ENCODE results near the gene SALL1.

Gene SALL1

GRCh38 chr16:51111759-51112158, 39.3 kb downstream of the SALL1 start:
- Histone ChIP-seq H3K9me3 (no peaks in the 10 kb centered on the region), H3K4me3 (no peak overlapping the region), H3K27me3 (peaks cover 0 to 31% of the 10 kb centered on the region in 2 donors), H3K27ac (no peak overlapping the region), H3K36me3 (no peaks in the 10 kb centered on the region), H3K4me1 (no peaks in the 10 kb centered on the region)
- intact Hi-C loops (cut with DNase I; ENCODE audit: low total_unique reads) = no loop called here
- no peak for DNase-seq
- TF ChIP-seq CTCF (IDR thresholded peaks at IDR 0.05) = no peak

- Histone ChIP-seq H3K4me3 (no peak overlapping the region), H3K4me1 (no peaks in the 10 kb centered on the region), H3K27ac (no peak overlapping the region), H3K36me3 (no peaks in the 10 kb centered on the region), H3K9me3 (no peaks in the 10 kb centered on the region), H3K27me3 (peaks cover 0 to 24% of the 10 kb centered on the region in 2 donors)
- TF ChIP-seq CTCF (IDR thresholded peaks at IDR 0.05) = no peak
- no peak for DNase-seq
- intact Hi-C loops (cut with DNase I; ENCODE audit: low total_unique reads) = no loop called here
Measured at GRCh38 chr16:51110700-51111157, 40.3 kb downstream of the SALL1 start.

GRCh38 chr16:51109173-51109572, 41.9 kb downstream of the SALL1 start:
- Histone ChIP-seq H3K27ac (no peak overlapping the region), H3K4me3 (no peak overlapping the region), H3K27me3 (peaks cover 0 to 13% of the 10 kb centered on the region in 2 donors), H3K9me3 (no peaks in the 10 kb centered on the region), H3K36me3 (no peaks in the 10 kb centered on the region), H3K4me1 (no peaks in the 10 kb centered on the region)
- no peak for TF ChIP-seq CTCF (IDR thresholded peaks at IDR 0.05)
- intact Hi-C loops (cut with DNase I; ENCODE audit: low total_unique reads) = no loop called here
- DNase-seq = no peak

GRCh38 chr16:51107742-51108141, 43.3 kb downstream of the SALL1 start:
- H3K9me3 ChIP-seq = no peaks in the 10 kb centered on the region
- H3K27ac ChIP-seq = no peak overlapping the region
- intact Hi-C loops (cut with DNase I; ENCODE audit: low total_unique reads) = no loop called here
- H3K27me3 ChIP-seq = peaks cover 0 to 2% of the 10 kb centered on the region in 2 donors
- no peaks in the 10 kb centered on the region for H3K4me1 ChIP-seq
- TF ChIP-seq CTCF (IDR thresholded peaks at IDR 0.05) = no peak
- no peak for DNase-seq
- no peaks in the 10 kb centered on the region for H3K36me3 ChIP-seq
- H3K4me3 ChIP-seq = no peak overlapping the region

GRCh38 chr16:51106535-51106934, 44.5 kb downstream of the SALL1 start:
- Histone ChIP-seq H3K27ac (no peak overlapping the region), H3K36me3 (no peaks in the 10 kb centered on the region), H3K9me3 (no peaks in the 10 kb centered on the region), H3K4me3 (no peak overlapping the region), H3K27me3 (peaks cover 0 to 2% of the 10 kb centered on the region in 2 donors), H3K4me1 (no peaks in the 10 kb centered on the region)
- no peak for DNase-seq
- intact Hi-C loops (cut with DNase I; ENCODE audit: low total_unique reads) = no loop called here
- TF ChIP-seq CTCF (IDR thresholded peaks at IDR 0.05) = no peak

- no peaks in the 10 kb centered on the region for H3K9me3 ChIP-seq
- intact Hi-C loops (cut with DNase I; ENCODE audit: low total_unique reads) = loop anchor here (5.0 kb wide), 1 partner anchor 1056 kb away; no protein-coding TSS in a partner anchor
- TF ChIP-seq CTCF (IDR thresholded peaks at IDR 0.05) = no peak
- no peaks in the 10 kb centered on the region for H3K4me1 ChIP-seq
- DNase-seq = no peak
- no peak overlapping the region for H3K4me3 ChIP-seq
- no peaks in the 10 kb centered on the region for H3K27me3 ChIP-seq
- no peaks in the 10 kb centered on the region for H3K36me3 ChIP-seq
- H3K27ac ChIP-seq = no peak overlapping the region
Measured at GRCh38 chr16:51103590-51103989, 47.5 kb downstream of the SALL1 start.

All from tibial artery (tissue), 4 donors.